HG03103 (cell line): ENCODE data around the gene NSUN7.
A peak's percentile ranks its signal among the peaks of the same experiment; 100 is the strongest.
"Not testable (repeated sequence)": the region's sequence is repeated elsewhere in the genome, so short reads cannot be mapped to it uniquely, and the experiment has no call there.

ENCODE experiments used
- ATAC-seq: cut with Tn5 transposase; IDR thresholded peaks from one replicate; pipeline ENCODE4 v1.9.1; 2021; ENCODE audit warnings: low read depth; ENCODE audit not compliant: unreplicated experiment

The NSUN7 gene, protein sequence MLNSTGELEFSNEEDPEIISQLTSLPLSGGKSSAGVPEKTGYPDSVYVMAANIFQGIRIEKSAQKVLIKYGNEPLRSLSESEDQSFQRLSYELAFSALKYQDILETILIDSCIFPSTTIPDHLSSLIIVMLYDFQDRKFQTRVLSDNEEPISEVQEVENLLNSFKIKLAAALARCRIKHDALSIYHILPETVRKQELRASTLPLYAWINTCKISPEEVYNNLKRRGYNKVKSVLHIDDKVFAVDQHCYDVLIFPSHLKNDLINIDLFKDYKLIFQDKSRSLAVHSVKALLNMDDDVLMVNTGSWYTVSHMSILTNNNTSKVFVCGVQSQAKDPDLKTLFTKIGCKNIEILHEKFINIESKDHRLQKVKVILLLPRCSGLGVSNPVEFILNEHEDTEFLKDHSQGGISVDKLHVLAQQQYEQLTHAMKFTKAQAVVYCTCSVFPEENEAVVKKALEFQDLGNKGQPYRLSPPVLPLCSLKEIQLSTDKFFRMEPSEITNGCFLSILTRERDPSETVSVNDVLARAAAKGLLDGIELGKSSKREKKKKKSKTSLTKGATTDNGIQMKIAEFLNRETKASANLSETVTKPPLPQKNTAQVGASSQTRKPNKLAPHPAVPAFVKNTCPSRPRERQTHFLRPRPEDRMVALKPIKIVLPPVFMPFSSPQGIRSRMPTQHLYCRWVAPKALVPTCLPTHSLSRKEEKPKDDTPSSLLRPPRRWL

GRCh38 chr4:40749717-40750460 is at the start of gene NSUN7:
NSUN7 (plus strand) TSS chr4:40749955; CDS start chr4:40750694, 739 bp downstream.
- ATAC-seq: no peak

- no peak for ATAC-seq
Measured at GRCh38 chr4:40702137-40702799, 47.5 kb upstream of the NSUN7 start.

GRCh38 chr4:40702800-40703151 is 47.0 kb upstream of the NSUN7 start:
- ATAC-seq: no peak

GRCh38 chr4:40704073-40704472 is 45.7 kb upstream of the NSUN7 start:
- ATAC-seq: no peak

- ATAC-seq: no peak
Measured at GRCh38 chr4:40710484-40711254, 39.1 kb upstream of the NSUN7 start.

DNA sequence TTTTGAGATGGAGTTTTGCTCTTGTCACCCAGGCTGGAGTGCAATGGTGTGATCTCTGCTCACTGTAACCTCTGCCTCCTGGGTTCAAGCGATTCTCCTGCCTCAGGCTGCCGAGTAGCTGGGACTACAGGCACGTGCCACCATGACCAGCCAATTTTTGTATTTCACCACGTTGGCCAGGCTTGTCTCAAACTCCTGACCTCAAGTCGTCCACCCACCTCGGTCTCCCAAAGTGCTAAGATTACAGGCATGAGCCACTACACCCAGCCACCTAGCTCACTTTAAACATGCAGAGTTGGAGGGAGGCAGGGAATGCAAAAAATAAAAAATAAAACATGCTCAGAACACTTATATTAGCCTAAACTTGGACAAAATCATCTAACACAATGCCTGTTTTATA is 36.8 kb upstream of the NSUN7 start:
- ATAC-seq: not testable (repeated sequence)

DNA sequence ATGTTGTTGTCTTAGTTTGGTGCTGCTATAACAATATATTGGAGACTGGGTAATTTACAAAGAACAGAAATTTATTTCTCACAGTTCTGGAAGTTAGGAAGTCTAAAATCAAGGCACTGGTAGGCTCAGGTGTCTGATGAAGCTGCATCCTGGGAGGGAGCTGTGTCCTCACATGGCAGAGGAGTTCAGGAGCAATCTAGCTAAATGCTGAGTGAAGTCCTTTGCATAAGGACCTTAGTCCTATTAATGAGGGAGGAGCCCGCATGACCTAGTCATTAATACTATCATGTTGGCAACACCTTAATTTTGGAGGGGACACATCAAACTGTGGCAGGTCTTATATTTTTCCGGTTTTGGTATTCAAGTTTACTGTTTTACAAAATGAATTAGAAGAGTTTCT is 36.0 kb upstream of the NSUN7 start:
- no peak for ATAC-seq

DNA sequence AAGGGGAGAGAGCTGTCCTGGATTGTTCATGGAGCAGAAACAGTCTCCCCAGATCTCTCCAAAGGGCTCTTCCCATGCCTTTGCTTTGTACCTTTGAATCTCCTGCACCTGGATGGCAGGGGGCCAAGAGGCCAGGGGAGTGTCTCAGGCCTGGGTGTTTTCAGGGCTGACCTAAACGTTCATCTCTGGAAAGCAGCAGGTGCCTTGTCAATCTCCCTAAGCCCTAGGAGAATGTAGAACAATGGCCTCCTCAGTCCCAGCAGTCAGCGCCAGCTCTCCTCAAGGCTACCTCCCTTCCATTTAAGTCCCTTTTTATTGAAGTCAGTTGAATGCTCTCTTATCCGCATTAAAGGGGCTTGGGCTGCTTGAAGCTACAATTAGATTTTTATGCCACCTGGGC is 31.2 kb upstream of the NSUN7 start:
- no peak for ATAC-seq

- no peak for ATAC-seq
Measured at GRCh38 chr4:40719008-40719623, 30.6 kb upstream of the NSUN7 start.

DNA sequence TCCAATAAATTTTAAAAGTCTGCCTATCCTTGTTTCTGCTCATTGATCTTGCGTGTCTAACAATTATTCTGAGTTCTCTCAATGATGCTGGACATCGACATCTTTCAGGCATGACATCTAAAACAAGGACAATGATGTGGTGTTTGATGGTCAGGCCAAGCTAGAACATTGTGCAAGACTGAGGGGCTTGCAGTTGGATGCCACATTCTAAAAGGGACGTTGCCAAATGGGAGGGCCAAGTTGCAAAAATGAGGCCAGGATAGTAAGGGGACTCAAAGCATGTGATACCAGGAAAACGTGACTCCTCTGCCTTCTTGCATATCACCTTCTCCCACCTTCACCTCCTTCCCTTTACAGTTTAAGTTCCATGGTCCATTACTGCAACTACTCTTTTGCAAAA is 29.4 kb upstream of the NSUN7 start:
- ATAC-seq: no peak

GRCh38 chr4:40720916-40721315 is 28.8 kb upstream of the NSUN7 start:
- ATAC-seq: no peak

DNA sequence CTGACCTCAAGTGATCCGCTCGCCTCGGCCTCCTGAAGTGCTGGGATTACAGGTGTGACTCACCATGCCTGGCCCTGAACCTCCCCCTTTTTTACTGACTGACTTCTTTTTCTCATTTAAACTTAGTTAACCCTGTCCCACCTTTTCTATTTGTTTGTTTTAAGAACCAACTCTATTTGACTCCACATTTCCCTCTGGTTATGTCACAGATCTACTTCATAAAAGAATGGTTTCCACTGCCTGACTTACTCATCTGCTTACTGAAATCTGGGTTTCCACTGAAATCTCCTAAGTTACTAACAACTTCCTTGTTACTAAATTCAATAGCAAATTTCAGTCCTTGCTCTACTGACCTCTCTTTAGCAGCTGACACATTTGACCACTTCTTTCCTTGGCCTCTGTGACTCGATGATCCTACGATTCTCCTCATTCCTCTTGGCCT is 28.0 kb upstream of the NSUN7 start:
- ATAC-seq: no peak

DNA sequence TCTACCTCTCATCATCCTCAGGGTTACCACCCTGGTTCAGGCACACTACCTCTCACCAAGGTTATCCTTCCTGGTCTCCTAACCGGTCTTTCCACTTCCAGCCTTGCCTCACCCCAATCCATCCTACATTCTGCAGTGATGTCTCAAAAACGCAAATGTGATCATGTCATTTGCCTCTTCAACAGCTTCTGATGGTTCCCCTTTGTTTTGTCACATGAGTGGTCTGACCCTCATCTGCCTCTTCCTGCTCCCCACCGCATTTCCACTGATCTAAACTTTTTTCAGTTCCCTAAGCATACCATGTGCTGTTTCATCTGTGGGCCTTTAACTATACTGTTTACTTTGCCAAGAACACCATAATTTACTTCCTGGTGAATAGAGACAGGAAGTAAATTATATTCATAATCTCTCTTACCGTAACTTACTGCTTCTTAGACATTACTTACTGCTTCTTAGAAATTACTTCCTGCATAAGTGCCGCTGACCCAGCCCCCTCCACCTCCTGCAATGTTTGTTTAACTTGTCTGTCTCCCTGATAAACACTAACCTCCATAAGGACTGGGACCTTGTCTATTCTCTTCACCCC is 27.1 kb upstream of the NSUN7 start:
- ATAC-seq: peak; percentile 77

- no peak for ATAC-seq
Measured at GRCh38 chr4:40723728-40724127, 26.0 kb upstream of the NSUN7 start.

- ATAC-seq: no peak
Measured at GRCh38 chr4:40728333-40728732, 21.4 kb upstream of the NSUN7 start.

- ATAC-seq: no peak
Measured at GRCh38 chr4:40729555-40729954, 20.2 kb upstream of the NSUN7 start.

DNA sequence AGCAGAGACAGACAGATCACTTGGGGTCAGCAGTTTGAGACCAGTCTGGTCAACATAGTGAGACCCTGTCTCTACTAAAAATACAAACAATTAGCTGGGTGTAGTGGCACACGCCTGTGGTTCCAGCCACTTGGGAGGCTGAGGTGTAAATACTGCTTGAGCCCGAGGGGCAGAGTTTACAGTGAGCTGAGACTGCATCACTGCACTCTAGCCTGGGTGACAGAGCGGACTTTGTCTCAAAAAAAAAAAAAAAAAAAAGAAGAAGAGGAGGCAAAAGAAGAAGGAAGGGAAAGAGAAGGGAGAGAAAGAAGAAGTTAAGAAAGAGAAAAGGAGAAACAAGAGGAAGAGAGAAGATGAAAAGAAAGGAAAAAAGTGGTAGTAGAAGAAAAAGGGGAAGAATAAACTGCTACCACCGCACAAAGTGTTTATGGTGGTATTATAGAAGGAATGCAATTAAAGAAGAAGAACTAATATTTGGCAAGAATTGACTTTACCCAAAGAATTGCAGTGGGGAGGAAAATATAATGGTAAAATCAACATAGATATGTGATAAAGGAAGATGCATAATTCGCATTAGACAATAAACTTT is 19.6 kb upstream of the NSUN7 start:
- ATAC-seq: no peak

GRCh38 chr4:40731361-40731760 is 18.4 kb upstream of the NSUN7 start:
- ATAC-seq: no peak

DNA sequence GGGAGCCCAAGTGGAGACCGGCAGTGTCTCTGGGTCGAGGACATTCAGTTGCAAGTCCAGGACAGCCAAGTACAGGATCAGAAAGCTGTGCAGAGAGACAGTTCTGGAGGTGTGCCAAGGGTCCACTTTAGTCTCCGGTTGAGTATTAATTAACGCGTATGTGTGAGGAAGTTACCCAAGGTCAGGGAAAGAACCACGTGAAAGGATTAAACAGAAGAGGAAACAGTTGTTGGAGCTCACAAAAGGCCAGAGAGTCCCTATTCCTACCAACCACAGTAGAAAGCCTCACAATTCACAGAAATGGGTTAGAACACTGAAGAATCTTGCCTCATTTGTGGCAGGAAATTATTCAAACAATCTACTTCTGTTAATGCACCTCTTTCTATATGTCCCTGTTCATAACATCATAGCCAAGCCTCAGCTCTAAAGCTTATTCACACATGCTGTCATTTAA is 17.9 kb upstream of the NSUN7 start:
- no peak for ATAC-seq
